ENCODE measurements around the gene YES1.

DNA sequence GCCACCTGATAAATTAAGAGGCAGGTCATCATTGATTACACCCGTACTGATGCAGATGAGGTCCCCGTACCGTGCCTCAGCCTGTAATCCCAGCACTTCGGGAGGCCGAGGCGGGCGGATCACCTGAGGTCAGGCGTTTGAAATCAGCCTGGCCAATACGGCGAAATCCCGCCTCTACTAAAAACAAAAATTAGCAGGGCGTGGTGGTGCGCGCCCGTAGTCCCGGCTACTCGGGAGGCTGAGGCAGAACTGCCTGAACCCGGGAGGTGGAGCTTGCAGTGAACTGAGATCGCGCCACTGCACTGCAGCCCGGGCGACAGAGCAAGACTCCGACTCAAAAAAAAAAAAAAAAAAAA lies 98.9 kb downstream of the YES1 start:
- no peak for TF ChIP-seq GATA2 (IDR thresholded peaks at IDR 0.05; ENCODE audit: low read depth, low read length)
- TF ChIP-seq GATA3 (IDR thresholded peaks at IDR 0.05; ENCODE audit: low read depth, low read length) = no peak

Data from SH-SY5Y (cell line).